ENCODE measurements around the gene JAGN1. TPM values are rescaled to one million over a fixed set of nuclear protein-coding genes. Genes with fewer than 3 reads are reported as not detected.
A peak's percentile ranks its signal among the peaks of the same experiment; 100 is the strongest.
"Not testable (repeated sequence)": the region's sequence is repeated elsewhere in the genome, so short reads cannot be mapped to it uniquely, and the experiment has no call there.

Gene JAGN1
- total RNA-seq, 1 donor from 2014 or later: 35.0 TPM

DNA sequence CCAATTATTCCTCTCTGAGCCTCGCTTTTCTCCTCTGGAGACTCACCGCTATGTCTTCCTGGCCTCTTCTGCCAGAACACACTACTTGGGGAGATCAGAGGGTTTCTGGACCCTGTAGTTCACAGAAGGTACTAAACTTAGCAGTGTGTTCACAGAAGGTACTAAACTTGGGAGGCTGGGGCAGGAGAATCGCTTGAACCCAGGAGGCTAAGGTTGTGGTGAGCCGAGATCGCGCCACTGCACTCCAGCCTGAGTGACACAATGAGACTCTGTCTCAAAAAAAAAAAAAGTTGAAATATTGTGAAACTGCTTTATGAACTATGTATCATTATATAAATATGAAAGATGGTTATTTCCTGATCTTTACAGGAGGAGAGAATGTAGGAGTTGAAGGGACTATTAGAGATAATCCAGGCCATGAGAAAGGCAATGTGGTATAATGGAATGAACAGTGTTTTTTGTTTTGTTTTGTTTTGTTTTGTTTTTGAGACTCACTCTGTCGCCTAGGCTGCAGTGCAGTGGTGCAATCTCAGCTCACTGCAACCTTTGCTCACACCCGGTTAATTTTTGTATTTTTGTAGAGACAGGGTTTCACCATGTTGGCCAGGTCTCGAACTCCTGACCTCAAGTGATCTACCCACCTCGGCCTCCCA, 6.5 kb downstream of the JAGN1 start:
- H3K27ac ChIP-seq (ENCODE audit: low read depth, low read length); H3K4me3 ChIP-seq (ENCODE audit: low read length in 3 of 3); H3K9me3 ChIP-seq (ENCODE audit: control insufficient read depth in 3 of 3, low read length in 3 of 3); H3K9ac ChIP-seq (ENCODE audit: low read depth in 1 of 3, low read length in 3 of 3); H3K27me3 ChIP-seq (ENCODE audit: control insufficient read depth in 3 of 3, insufficient read depth in 3 of 3, low read length in 3 of 3): not testable (repeated sequence)
- Histone ChIP-seq H3K4me1 (ENCODE audit: control insufficient read depth in 3 of 3, insufficient read depth in 3 of 3, low read length in 3 of 3) (peaks cover 0 to 16% (median 0%) of the 10 kb centered on the region in 3 donors), H3K36me3 (ENCODE audit: control insufficient read depth in 3 of 3, insufficient read depth in 3 of 3, low read length in 3 of 3) (peaks cover 6 to 17% (median 8%) of the 10 kb centered on the region in 3 donors)

GRCh38 chr3:9897408-9898372, 7.3 kb downstream of the JAGN1 start:
- Histone ChIP-seq H3K9ac (ENCODE audit: low read depth in 1 of 3, low read length in 3 of 3) (no peak overlapping the region), H3K4me3 (ENCODE audit: low read length in 3 of 3) (no peak overlapping the region), H3K27ac (ENCODE audit: low read depth, low read length) (no peak overlapping the region), H3K36me3 (ENCODE audit: control insufficient read depth in 3 of 3, insufficient read depth in 3 of 3, low read length in 3 of 3) (peaks cover 6 to 16% (median 6%) of the 10 kb centered on the region in 3 donors), H3K9me3 (ENCODE audit: control insufficient read depth in 3 of 3, low read length in 3 of 3) (no peaks in the 10 kb centered on the region), H3K27me3 (ENCODE audit: control insufficient read depth in 3 of 3, insufficient read depth in 3 of 3, low read length in 3 of 3) (no peaks in the 10 kb centered on the region), H3K4me1 (ENCODE audit: control insufficient read depth in 3 of 3, insufficient read depth in 3 of 3, low read length in 3 of 3) (peaks cover 0 to 14% (median 0%) of the 10 kb centered on the region in 3 donors)

GRCh38 chr3:9898467-9899241, 8.2 kb downstream of the JAGN1 start:
- Histone ChIP-seq H3K9me3 (ENCODE audit: control insufficient read depth in 3 of 3, low read length in 3 of 3) (no peaks in the 10 kb centered on the region), H3K27me3 (ENCODE audit: control insufficient read depth in 3 of 3, insufficient read depth in 3 of 3, low read length in 3 of 3) (no peaks in the 10 kb centered on the region), H3K9ac (ENCODE audit: low read depth in 1 of 3, low read length in 3 of 3) (no peak overlapping the region), H3K4me3 (ENCODE audit: low read length in 3 of 3) (no peak overlapping the region), H3K27ac (ENCODE audit: low read depth, low read length) (no peak overlapping the region), H3K4me1 (ENCODE audit: control insufficient read depth in 3 of 3, insufficient read depth in 3 of 3, low read length in 3 of 3) (peaks cover 0 to 14% (median 2%) of the 10 kb centered on the region in 3 donors), H3K36me3 (ENCODE audit: control insufficient read depth in 3 of 3, insufficient read depth in 3 of 3, low read length in 3 of 3) (peaks cover 0 to 6% (median 0%) of the 10 kb centered on the region in 3 donors)

GRCh38 chr3:9899289-9899791, 8.9 kb downstream of the JAGN1 start:
- Histone ChIP-seq H3K36me3 (ENCODE audit: control insufficient read depth in 3 of 3, insufficient read depth in 3 of 3, low read length in 3 of 3) (peaks cover 0 to 3% (median 0%) of the 10 kb centered on the region in 3 donors), H3K4me1 (ENCODE audit: control insufficient read depth in 3 of 3, insufficient read depth in 3 of 3, low read length in 3 of 3) (peaks cover 0 to 14% (median 2%) of the 10 kb centered on the region in 3 donors), H3K4me3 (ENCODE audit: low read length in 3 of 3) (no peak overlapping the region), H3K9ac (ENCODE audit: low read depth in 1 of 3, low read length in 3 of 3) (no peak overlapping the region), H3K9me3 (ENCODE audit: control insufficient read depth in 3 of 3, low read length in 3 of 3) (no peaks in the 10 kb centered on the region), H3K27ac (ENCODE audit: low read depth, low read length) (no peak overlapping the region), H3K27me3 (ENCODE audit: control insufficient read depth in 3 of 3, insufficient read depth in 3 of 3, low read length in 3 of 3) (no peaks in the 10 kb centered on the region)

DNA sequence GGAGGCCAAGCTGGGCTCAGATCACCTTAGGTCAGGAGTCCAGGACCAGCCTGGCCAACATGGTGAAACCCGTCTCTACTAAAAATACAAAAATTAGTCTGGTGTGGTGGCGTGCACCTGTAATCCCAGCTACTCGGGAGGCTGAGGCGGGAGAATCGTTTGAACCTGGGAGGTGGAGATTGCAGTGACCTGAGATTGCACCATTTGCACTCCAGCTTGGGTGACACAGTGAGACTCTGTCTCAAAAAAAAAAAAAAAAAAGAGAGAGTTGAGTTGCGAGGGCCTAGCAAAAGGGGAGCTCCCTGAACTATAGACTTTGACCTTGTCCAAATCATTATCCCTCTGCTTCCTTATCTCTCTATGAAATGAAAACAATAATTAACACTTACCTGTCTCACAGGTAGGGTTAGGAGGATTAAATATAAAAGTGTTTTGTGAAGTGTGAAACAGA, 10.6 kb downstream of the JAGN1 start:
- H3K27me3 ChIP-seq (ENCODE audit: control insufficient read depth in 3 of 3, insufficient read depth in 3 of 3, low read length in 3 of 3); H3K36me3 ChIP-seq (ENCODE audit: control insufficient read depth in 3 of 3, insufficient read depth in 3 of 3, low read length in 3 of 3); H3K9ac ChIP-seq (ENCODE audit: low read depth in 1 of 3, low read length in 3 of 3); H3K4me3 ChIP-seq (ENCODE audit: low read length in 3 of 3); H3K27ac ChIP-seq (ENCODE audit: low read depth, low read length); H3K9me3 ChIP-seq (ENCODE audit: control insufficient read depth in 3 of 3, low read length in 3 of 3): not testable (repeated sequence)
- peaks cover 0 to 14% (median 2%) of the 10 kb centered on the region in 3 donors for H3K4me1 ChIP-seq (ENCODE audit: control insufficient read depth in 3 of 3, insufficient read depth in 3 of 3, low read length in 3 of 3)

- H3K9me3 ChIP-seq (ENCODE audit: control insufficient read depth in 3 of 3, low read length in 3 of 3): no peaks in the 10 kb centered on the region
- no peaks in the 10 kb centered on the region for H3K36me3 ChIP-seq (ENCODE audit: control insufficient read depth in 3 of 3, insufficient read depth in 3 of 3, low read length in 3 of 3)
- no peak overlapping the region for H3K4me3 ChIP-seq (ENCODE audit: low read length in 3 of 3)
- H3K9ac ChIP-seq (ENCODE audit: low read depth in 1 of 3, low read length in 3 of 3): no peak overlapping the region
- no peaks in the 10 kb centered on the region for H3K27me3 ChIP-seq (ENCODE audit: control insufficient read depth in 3 of 3, insufficient read depth in 3 of 3, low read length in 3 of 3)
- no peak overlapping the region for H3K27ac ChIP-seq (ENCODE audit: low read depth, low read length)
- peaks cover 0 to 14% (median 2%) of the 10 kb centered on the region in 3 donors for H3K4me1 ChIP-seq (ENCODE audit: control insufficient read depth in 3 of 3, insufficient read depth in 3 of 3, low read length in 3 of 3)
Measured at GRCh38 chr3:9901967-9902366, 11.6 kb downstream of the JAGN1 start.

DNA sequence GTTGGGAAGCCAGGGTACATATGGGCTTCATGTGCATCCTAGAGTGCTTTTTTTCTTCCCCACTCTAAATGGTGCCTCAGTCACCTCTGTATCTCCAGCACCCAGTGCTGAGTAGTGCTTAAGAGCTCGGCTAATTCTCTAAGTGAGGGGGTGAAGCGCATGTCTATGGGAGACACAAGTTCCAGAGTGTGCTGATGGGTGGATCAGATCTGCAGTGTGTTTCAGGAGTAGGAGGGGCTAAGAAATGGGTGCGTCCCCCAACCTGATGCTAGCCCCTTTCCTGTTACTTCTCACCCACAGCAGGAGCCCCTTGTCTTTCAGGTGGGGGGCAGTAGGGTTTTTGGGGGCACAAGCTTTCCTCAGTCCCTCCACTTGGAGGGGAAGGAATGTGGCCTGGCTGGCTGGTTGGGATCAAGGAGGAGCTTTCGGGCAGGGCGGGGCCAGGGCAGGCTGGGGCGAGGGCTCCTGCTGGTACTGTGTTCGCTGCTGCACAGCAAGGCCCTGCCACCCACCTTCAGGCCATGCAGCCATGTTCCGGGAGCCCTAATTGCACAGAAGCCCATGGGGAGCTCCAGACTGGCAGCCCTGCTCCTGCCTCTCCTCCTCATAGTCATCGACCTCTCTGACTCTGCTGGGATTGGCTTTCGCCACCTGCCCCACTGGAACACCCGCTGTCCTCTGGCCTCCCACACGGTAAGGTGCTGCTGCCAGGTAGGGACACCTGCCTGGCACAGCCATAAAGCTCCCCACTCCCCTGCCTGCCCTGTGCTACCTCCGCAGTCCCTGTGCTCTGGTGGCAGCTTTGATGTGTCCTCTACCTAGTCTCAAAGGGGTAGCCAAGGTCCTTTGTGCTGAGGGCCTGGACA, 12.2 kb downstream of the JAGN1 start, which contains the start of gene IL17RE:
Gene IL17RE (plus strand): TSS at position 477 of the 866 bp plus-strand sequence. CDS start 85 bp downstream, at position 562.
- Histone ChIP-seq H3K27me3 (ENCODE audit: control insufficient read depth in 3 of 3, insufficient read depth in 3 of 3, low read length in 3 of 3) (no peaks in the 10 kb centered on the region), H3K4me3 (ENCODE audit: low read length in 3 of 3) (peak within 1 kb of the TSS; percentile 14 to 41 (median 40)), H3K4me1 (ENCODE audit: control insufficient read depth in 3 of 3, insufficient read depth in 3 of 3, low read length in 3 of 3) (peaks cover 0 to 14% (median 2%) of the 10 kb centered on the region in 3 donors), H3K36me3 (ENCODE audit: control insufficient read depth in 3 of 3, insufficient read depth in 3 of 3, low read length in 3 of 3) (no peaks in the 10 kb centered on the region), H3K9me3 (ENCODE audit: control insufficient read depth in 3 of 3, low read length in 3 of 3) (no peaks in the 10 kb centered on the region), H3K9ac (ENCODE audit: low read depth in 1 of 3, low read length in 3 of 3) (peak within 1 kb of the TSS in 1 of 3 donors; percentile 62), H3K27ac (ENCODE audit: low read depth, low read length) (peak within 1 kb of the TSS; percentile 18)

DNA sequence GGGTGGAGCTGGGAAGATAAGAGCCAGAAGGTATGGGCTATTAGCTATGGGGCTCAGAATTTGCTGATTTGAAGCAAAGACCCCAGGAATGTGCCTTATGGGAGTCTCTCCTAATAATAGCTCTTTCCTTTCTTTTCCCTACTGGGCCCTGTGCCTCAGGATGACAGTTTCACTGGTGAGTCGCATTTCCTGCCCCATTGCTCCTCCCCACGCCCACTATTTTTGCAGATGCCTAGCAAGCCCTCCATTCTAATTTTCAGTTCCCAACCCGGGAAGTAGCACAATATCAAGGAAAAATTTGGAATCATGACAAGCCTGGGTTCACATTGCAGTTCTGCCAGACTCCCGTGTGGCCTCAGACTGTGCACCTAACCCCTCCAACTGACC, 12.8 kb downstream of the JAGN1 start:
- H3K9me3 ChIP-seq (ENCODE audit: control insufficient read depth in 3 of 3, low read length in 3 of 3): no peaks in the 10 kb centered on the region
- H3K27me3 ChIP-seq (ENCODE audit: control insufficient read depth in 3 of 3, insufficient read depth in 3 of 3, low read length in 3 of 3): no peaks in the 10 kb centered on the region
- peak overlapping the region in 2 of 3 donors; percentile 40 to 41 for H3K4me3 ChIP-seq (ENCODE audit: low read length in 3 of 3)
- H3K9ac ChIP-seq (ENCODE audit: low read depth in 1 of 3, low read length in 3 of 3): peak overlapping the region in 1 of 3 donors; percentile 62
- peak overlapping the region; percentile 18 for H3K27ac ChIP-seq (ENCODE audit: low read depth, low read length)
- no peaks in the 10 kb centered on the region for H3K36me3 ChIP-seq (ENCODE audit: control insufficient read depth in 3 of 3, insufficient read depth in 3 of 3, low read length in 3 of 3)
- H3K4me1 ChIP-seq (ENCODE audit: control insufficient read depth in 3 of 3, insufficient read depth in 3 of 3, low read length in 3 of 3): peaks cover 0 to 9% (median 2%) of the 10 kb centered on the region in 3 donors

GRCh38 chr3:9903904-9904303, 13.5 kb downstream of the JAGN1 start:
- H3K4me1 ChIP-seq (ENCODE audit: control insufficient read depth in 3 of 3, insufficient read depth in 3 of 3, low read length in 3 of 3): peaks cover 0 to 5% (median 2%) of the 10 kb centered on the region in 3 donors
- H3K9ac ChIP-seq (ENCODE audit: low read depth in 1 of 3, low read length in 3 of 3): no peak overlapping the region
- no peak overlapping the region for H3K4me3 ChIP-seq (ENCODE audit: low read length in 3 of 3)
- no peak overlapping the region for H3K27ac ChIP-seq (ENCODE audit: low read depth, low read length)
- H3K9me3 ChIP-seq (ENCODE audit: control insufficient read depth in 3 of 3, low read length in 3 of 3): no peaks in the 10 kb centered on the region
- no peaks in the 10 kb centered on the region for H3K36me3 ChIP-seq (ENCODE audit: control insufficient read depth in 3 of 3, insufficient read depth in 3 of 3, low read length in 3 of 3)
- H3K27me3 ChIP-seq (ENCODE audit: control insufficient read depth in 3 of 3, insufficient read depth in 3 of 3, low read length in 3 of 3): no peaks in the 10 kb centered on the region

Measured in skeletal muscle tissue (tissue), 4 donors.